SIG-M5 treated with dmso at 0.1 percent for 504 hours (cell line): ENCODE data around the gene HTR1E.
"Not testable (repeated sequence)": the region's sequence is repeated elsewhere in the genome, so short reads cannot be mapped to it uniquely, and the experiment has no call there.

ENCODE experiments used
- DNase-seq: peaks from one replicate; lab custom pipeline; 2025; ENCODE audit not compliant: unreplicated experiment; lab: John Stamatoyannopoulos, UW

Gene HTR1E

GRCh38 chr6:86937219-86938079 lies at the start of gene HTR1E:
Gene HTR1E, plus strand, starts transcription at chr6:86937528. Its CDS starts 77,807 bp downstream, at chr6:87015335.
- peak; percentile 21 for DNase-seq

- DNase-seq = no peak
Observed at GRCh38 chr6:86888301-86888700, 49.0 kb upstream of the HTR1E start.

GRCh38 chr6:86897265-86897664 lies 40.1 kb upstream of the HTR1E start:
- DNase-seq = not testable (repeated sequence)

- DNase-seq = no peak
Observed at GRCh38 chr6:86913795-86914194, 23.5 kb upstream of the HTR1E start.

GRCh38 chr6:86916393-86916792 lies 20.9 kb upstream of the HTR1E start:
- DNase-seq = no peak

GRCh38 chr6:86927138-86927537 lies 10.2 kb upstream of the HTR1E start:
- not testable (repeated sequence) for DNase-seq

- not testable (repeated sequence) for DNase-seq
Observed at GRCh38 chr6:86927859-86928258, 9.5 kb upstream of the HTR1E start.

- DNase-seq = no peak
Observed at GRCh38 chr6:86934365-86934764, 3.0 kb upstream of the HTR1E start.

- no peak for DNase-seq
Observed at GRCh38 chr6:86936834-86937218, 502 bp upstream of the HTR1E start.

- DNase-seq = no peak
Observed at GRCh38 chr6:86938814-86939213, 1.5 kb downstream of the HTR1E start.

- no peak for DNase-seq
Observed at GRCh38 chr6:86941461-86941860, 4.1 kb downstream of the HTR1E start.

GRCh38 chr6:86942769-86943516 lies 5.6 kb downstream of the HTR1E start:
- no peak for DNase-seq

- DNase-seq = no peak
Observed at GRCh38 chr6:86943819-86944407, 6.6 kb downstream of the HTR1E start.

GRCh38 chr6:86949771-86950170 lies 12.4 kb downstream of the HTR1E start:
- DNase-seq = no peak

- DNase-seq = no peak
Observed at GRCh38 chr6:86952991-86953390, 15.7 kb downstream of the HTR1E start.

GRCh38 chr6:86959656-86960055 lies 22.3 kb downstream of the HTR1E start:
- DNase-seq = no peak

- DNase-seq = no peak
Observed at GRCh38 chr6:86961455-86962200, 24.3 kb downstream of the HTR1E start.

- DNase-seq = no peak
Observed at GRCh38 chr6:86963352-86963751, 26.0 kb downstream of the HTR1E start.

GRCh38 chr6:86964029-86964579 lies 26.8 kb downstream of the HTR1E start:
- no peak for DNase-seq

- DNase-seq = no peak
Observed at GRCh38 chr6:86966271-86966670, 28.9 kb downstream of the HTR1E start.

GRCh38 chr6:86969573-86969972 lies 32.2 kb downstream of the HTR1E start:
- DNase-seq = no peak
